Prostate gland (tissue), 2 donors: ENCODE results near the gene SMAD7.

ENCODE experiments used
- POLR2A ChIP-seq: fragments of 450-650 bp; IDR thresholded peaks from one replicate; pipeline ENCODE4 v1.6.1; 2016; ENCODE audit warnings: antibody characterized with exemption, mild to moderate bottlenecking
- TF ChIP-seq, protein P1 (sequence below), 4 experiments: fragments of 200-600 bp in 2 of 4; fragments of 450-650 bp in 2 of 4; sonication (generic) in 2 of 4; IDR thresholded peaks; 1 replicate in 3 of 4; 2 replicates in 1 of 4; pipeline ENCODE4 v1.5.1; 2016 to 2019; ENCODE audit warnings: antibody characterized with exemption in 4 of 4, mild to moderate bottlenecking in 2 of 4, moderate library complexity in 2 of 4

GRCh38 chr18:48985161-48985560, 34.4 kb upstream of the SMAD7 start:
- TF ChIP-seq, protein P1, sequence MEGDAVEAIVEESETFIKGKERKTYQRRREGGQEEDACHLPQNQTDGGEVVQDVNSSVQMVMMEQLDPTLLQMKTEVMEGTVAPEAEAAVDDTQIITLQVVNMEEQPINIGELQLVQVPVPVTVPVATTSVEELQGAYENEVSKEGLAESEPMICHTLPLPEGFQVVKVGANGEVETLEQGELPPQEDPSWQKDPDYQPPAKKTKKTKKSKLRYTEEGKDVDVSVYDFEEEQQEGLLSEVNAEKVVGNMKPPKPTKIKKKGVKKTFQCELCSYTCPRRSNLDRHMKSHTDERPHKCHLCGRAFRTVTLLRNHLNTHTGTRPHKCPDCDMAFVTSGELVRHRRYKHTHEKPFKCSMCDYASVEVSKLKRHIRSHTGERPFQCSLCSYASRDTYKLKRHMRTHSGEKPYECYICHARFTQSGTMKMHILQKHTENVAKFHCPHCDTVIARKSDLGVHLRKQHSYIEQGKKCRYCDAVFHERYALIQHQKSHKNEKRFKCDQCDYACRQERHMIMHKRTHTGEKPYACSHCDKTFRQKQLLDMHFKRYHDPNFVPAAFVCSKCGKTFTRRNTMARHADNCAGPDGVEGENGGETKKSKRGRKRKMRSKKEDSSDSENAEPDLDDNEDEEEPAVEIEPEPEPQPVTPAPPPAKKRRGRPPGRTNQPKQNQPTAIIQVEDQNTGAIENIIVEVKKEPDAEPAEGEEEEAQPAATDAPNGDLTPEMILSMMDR (IDR thresholded peaks at IDR 0.05): no peak
- no peak for TF ChIP-seq POLR2A
